ENCODE results near the gene MCM7. TPM values are rescaled to one million over a fixed set of nuclear protein-coding genes. Genes with fewer than 3 reads are reported as not detected.

MCM7 gene
- total RNA-seq, 1 donor from 2014 or later: 212 TPM

GRCh38 chr7:100119970-100120732, 19.0 kb upstream of the MCM7 start:
- Mint-ChIP-seq H3K9me3 (ENCODE audit: low read depth) (no peaks in the 10 kb centered on the region), H3K36me3 (ENCODE audit: insufficient read depth) (peaks cover 2% of the 10 kb centered on the region), H3K4me1 (ENCODE audit: low read depth) (peaks cover 14% of the 10 kb centered on the region), H3K27ac (peak overlapping the region; percentile 100), H3K4me3 (ENCODE audit: low read depth) (peak overlapping the region; percentile 93), H3K27me3 (no peaks in the 10 kb centered on the region)
- no peak for TF ChIP-seq CTCF (IDR thresholded peaks at IDR 0.05; ENCODE audit: unreplicated experiment)
- no peak for DNase-seq (ENCODE audit: low spot score, unreplicated experiment)

- peaks cover 14% of the 10 kb centered on the region for H3K4me1 Mint-ChIP-seq (ENCODE audit: low read depth)
- H3K27me3 Mint-ChIP-seq: no peaks in the 10 kb centered on the region
- DNase-seq (ENCODE audit: low spot score, unreplicated experiment): peak; percentile 85
- H3K27ac Mint-ChIP-seq: peak within 1 kb of the TSS; percentile 100
- TF ChIP-seq CTCF (IDR thresholded peaks at IDR 0.05; ENCODE audit: unreplicated experiment): no peak
- H3K4me3 Mint-ChIP-seq (ENCODE audit: low read depth): peak within 1 kb of the TSS; percentile 93
- peaks cover 2% of the 10 kb centered on the region for H3K36me3 Mint-ChIP-seq (ENCODE audit: insufficient read depth)
- no peaks in the 10 kb centered on the region for H3K9me3 Mint-ChIP-seq (ENCODE audit: low read depth)
Observed at GRCh38 chr7:100119072-100119969, 18.1 kb upstream of the MCM7 start, which contains the start of the genes CNPY4 and TAF6. CNPY4 (plus strand) TSS chr7:100119634; CDS start chr7:100119745, 111 bp downstream. TAF6 (minus strand) TSS chr7:100119358; CDS start chr7:100114209, 5,149 bp downstream.

- no peaks in the 10 kb centered on the region for H3K9me3 Mint-ChIP-seq (ENCODE audit: low read depth)
- H3K4me1 Mint-ChIP-seq (ENCODE audit: low read depth): peaks cover 14% of the 10 kb centered on the region
- H3K4me3 Mint-ChIP-seq (ENCODE audit: low read depth): peak overlapping the region; percentile 93
- peaks cover 2% of the 10 kb centered on the region for H3K36me3 Mint-ChIP-seq (ENCODE audit: insufficient read depth)
- no peak for TF ChIP-seq CTCF (IDR thresholded peaks at IDR 0.05; ENCODE audit: unreplicated experiment)
- no peaks in the 10 kb centered on the region for H3K27me3 Mint-ChIP-seq
- DNase-seq (ENCODE audit: low spot score, unreplicated experiment): no peak
- peak overlapping the region; percentile 100 for H3K27ac Mint-ChIP-seq
Observed at GRCh38 chr7:100118388-100119071, 17.3 kb upstream of the MCM7 start.

GRCh38 chr7:100115026-100115425, 13.8 kb upstream of the MCM7 start:
- DNase-seq (ENCODE audit: low spot score, unreplicated experiment): no peak
- Mint-ChIP-seq H3K9me3 (ENCODE audit: low read depth) (no peaks in the 10 kb centered on the region), H3K4me1 (ENCODE audit: low read depth) (peaks cover 7% of the 10 kb centered on the region), H3K36me3 (ENCODE audit: insufficient read depth) (peaks cover 7% of the 10 kb centered on the region), H3K4me3 (ENCODE audit: low read depth) (no peak overlapping the region), H3K27ac (no peak overlapping the region), H3K27me3 (no peaks in the 10 kb centered on the region)
- TF ChIP-seq CTCF (IDR thresholded peaks at IDR 0.05; ENCODE audit: unreplicated experiment): no peak

GRCh38 chr7:100111914-100112313, 10.7 kb upstream of the MCM7 start:
- no peak for DNase-seq (ENCODE audit: low spot score, unreplicated experiment)

More at GRCh38 chr7:100111914-100112313, 10.7 kb upstream of the MCM7 start:
- H3K4me1 Mint-ChIP-seq (ENCODE audit: low read depth): no peaks in the 10 kb centered on the region
- H3K27ac Mint-ChIP-seq: no peak overlapping the region
- no peak overlapping the region for H3K4me3 Mint-ChIP-seq (ENCODE audit: low read depth)
- H3K27me3 Mint-ChIP-seq: no peaks in the 10 kb centered on the region
- no peaks in the 10 kb centered on the region for H3K9me3 Mint-ChIP-seq (ENCODE audit: low read depth)
- TF ChIP-seq CTCF (IDR thresholded peaks at IDR 0.05; ENCODE audit: unreplicated experiment): no peak
- peaks cover 12% of the 10 kb centered on the region for H3K36me3 Mint-ChIP-seq (ENCODE audit: insufficient read depth)

All from progenitor cell of endocrine pancreas (in vitro differentiated cells).